Measurements from ENCODE around the gene SLC35E4.

DNA sequence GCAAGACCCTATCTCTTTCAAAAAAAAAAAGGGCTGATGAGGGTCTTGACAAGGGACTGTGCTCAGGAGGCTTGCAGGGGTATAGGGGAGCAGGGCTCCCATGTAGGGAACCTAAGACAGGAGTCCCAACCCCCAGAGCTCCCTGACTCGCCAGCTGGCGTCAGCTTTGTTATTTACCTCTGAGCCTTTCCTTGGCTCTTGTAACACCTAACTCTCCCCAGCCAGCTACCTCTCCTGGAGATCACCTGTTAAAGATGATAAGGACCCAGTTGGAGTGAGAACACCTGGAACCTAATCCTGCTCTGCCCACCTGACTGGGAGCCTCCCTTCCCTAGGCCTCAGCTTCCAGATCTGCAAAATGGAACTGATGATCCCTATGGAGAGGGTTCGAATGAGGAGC, 13.2 kb downstream of the SLC35E4 start:
- TF ChIP-seq, protein P1, sequence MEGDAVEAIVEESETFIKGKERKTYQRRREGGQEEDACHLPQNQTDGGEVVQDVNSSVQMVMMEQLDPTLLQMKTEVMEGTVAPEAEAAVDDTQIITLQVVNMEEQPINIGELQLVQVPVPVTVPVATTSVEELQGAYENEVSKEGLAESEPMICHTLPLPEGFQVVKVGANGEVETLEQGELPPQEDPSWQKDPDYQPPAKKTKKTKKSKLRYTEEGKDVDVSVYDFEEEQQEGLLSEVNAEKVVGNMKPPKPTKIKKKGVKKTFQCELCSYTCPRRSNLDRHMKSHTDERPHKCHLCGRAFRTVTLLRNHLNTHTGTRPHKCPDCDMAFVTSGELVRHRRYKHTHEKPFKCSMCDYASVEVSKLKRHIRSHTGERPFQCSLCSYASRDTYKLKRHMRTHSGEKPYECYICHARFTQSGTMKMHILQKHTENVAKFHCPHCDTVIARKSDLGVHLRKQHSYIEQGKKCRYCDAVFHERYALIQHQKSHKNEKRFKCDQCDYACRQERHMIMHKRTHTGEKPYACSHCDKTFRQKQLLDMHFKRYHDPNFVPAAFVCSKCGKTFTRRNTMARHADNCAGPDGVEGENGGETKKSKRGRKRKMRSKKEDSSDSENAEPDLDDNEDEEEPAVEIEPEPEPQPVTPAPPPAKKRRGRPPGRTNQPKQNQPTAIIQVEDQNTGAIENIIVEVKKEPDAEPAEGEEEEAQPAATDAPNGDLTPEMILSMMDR (IDR thresholded peaks at IDR 0.05) = no peak
- no peak for TF ChIP-seq POLR2A (IDR thresholded peaks at IDR 0.05; ENCODE audit: low read depth)
